ENCODE results near the gene REG3A. TPM values are rescaled to one million over a fixed set of nuclear protein-coding genes. Genes with fewer than 3 reads are reported as not detected.

The REG3A gene
- total and polyA plus RNA-seq, 2 of the 8 experiments (the other 6 are each of a cell fraction or from before 2014, with no cell fraction given) = not detected

DNA sequence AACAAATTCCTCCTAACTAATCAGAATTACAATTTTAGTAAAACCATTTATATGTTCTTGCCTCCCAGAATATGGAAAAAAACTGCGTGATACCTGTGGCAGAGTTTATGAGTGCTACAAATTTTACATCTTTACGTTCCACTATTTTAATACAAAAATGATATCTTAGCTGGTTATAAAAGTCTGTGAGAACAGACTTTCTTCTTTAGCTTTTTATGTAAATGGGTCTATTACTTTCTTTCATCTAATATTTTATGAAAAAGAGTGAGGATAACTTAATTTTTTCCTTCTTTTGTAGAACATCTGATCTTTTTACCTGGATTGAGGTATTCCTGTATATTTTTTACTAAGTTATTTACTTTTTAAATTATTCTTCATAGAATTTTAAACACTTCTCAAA lies 22.1 kb upstream of the REG3A start:
- no peak overlapping the region for H2BK12ac ChIP-seq (ENCODE audit: low read depth, low read length)
- H2BK15ac ChIP-seq (ENCODE audit: low read length) = no peak overlapping the region
- no peak overlapping the region for H2AK5ac ChIP-seq (ENCODE audit: low read depth, low read length)

More for the DNA sequence above, 22.1 kb upstream of the REG3A start:
- TF ChIP-seq NANOG (IDR thresholded peaks at IDR 0.05; ENCODE audit: insufficient read depth, low read depth, low read length, poor library complexity, severe bottlenecking) = no peak
- TF ChIP-seq POU5F1 (IDR thresholded peaks at IDR 0.05; ENCODE audit: low read depth, low read length) = no peak
- no peak for TF ChIP-seq HDAC2 (IDR thresholded peaks at IDR 0.05; ENCODE audit: borderline replicate concordance in 1 of 2, low read depth in 2 of 2, low read length in 2 of 2)
- TF ChIP-seq, protein P1, sequence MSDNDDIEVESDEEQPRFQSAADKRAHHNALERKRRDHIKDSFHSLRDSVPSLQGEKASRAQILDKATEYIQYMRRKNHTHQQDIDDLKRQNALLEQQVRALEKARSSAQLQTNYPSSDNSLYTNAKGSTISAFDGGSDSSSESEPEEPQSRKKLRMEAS (IDR thresholded peaks at IDR 0.05) = no peak
- no peak for TF ChIP-seq SUZ12 (IDR thresholded peaks at IDR 0.05; ENCODE audit: low read length)
- no peak for TF ChIP-seq HDAC6 (IDR thresholded peaks at IDR 0.05; ENCODE audit: low read depth, low read length)
- no peak overlapping the region for H3K4me2 ChIP-seq (ENCODE audit: insufficient read depth in 1 of 2, low read depth in 2 of 2, low read length in 2 of 2)
- H4K8ac ChIP-seq (ENCODE audit: extremely low read depth, insufficient read depth, low read length) = no peak overlapping the region
- no peaks in the 10 kb centered on the region for H3K79me2 ChIP-seq (ENCODE audit: control insufficient read depth in 1 of 2, insufficient read depth in 2 of 2, low read length in 2 of 2)
- 94% methylated on average over 2 of the region's 2 CpGs; no CpG with 5 or more reads in 1 of the 2 experiments for WGBS, 2 experiments (ENCODE audit: extremely low coverage in 1 of 2, insufficient coverage in 1 of 2, insufficient read length in 1 of 2, insufficient replicate concordance in 2 of 2, low coverage in 1 of 2, low lambda C conversion rate in 2 of 2, missing lambda C conversion rate in 1 of 2)
- H3K27me3 ChIP-seq (replicated peaks in 1 of 4; ENCODE audit: control insufficient read depth in 3 of 4, extremely low read depth in 1 of 4, insufficient read depth in 3 of 4, low read length in 3 of 4) = no peaks in the 10 kb centered on the region
- H3K36me3 ChIP-seq (ENCODE audit: control insufficient read depth in 2 of 4, insufficient read depth in 4 of 4, low read length in 3 of 4) = no peaks in the 10 kb centered on the region
- no peaks in the 10 kb centered on the region for H4K20me1 ChIP-seq (replicated peaks in 1 of 2; ENCODE audit: control insufficient read depth in 1 of 2, insufficient read depth in 2 of 2, low read length in 2 of 2)
- no peaks in the 10 kb centered on the region for H3K79me1 ChIP-seq (ENCODE audit: low read depth, low read length)
- FAIRE-seq = no peak
- no peak overlapping the region for H3K9ac ChIP-seq (replicated peaks in 1 of 4; ENCODE audit: extremely low read depth in 1 of 4, low read depth in 3 of 4, low read length in 3 of 4)
- H3K14ac ChIP-seq (ENCODE audit: insufficient read length) = no peak overlapping the region
- H2BK20ac ChIP-seq (ENCODE audit: low read length) = no peak overlapping the region
- no peak for DNase-seq (ENCODE audit: low read depth in 1 of 2, low spot score in 2 of 2)
- H3K9me3 ChIP-seq (ENCODE audit: insufficient read depth in 2 of 2, low read depth in 1 of 2, low read length in 1 of 2) = peaks cover 0 to 5% of the 10 kb centered on the region in 2 experiments; a peak in 1 of 4 replicates
- no peak overlapping the region for H3K56ac ChIP-seq (replicated peaks; ENCODE audit: insufficient read length, low read depth, low read length)
- ChIA-PET CTCF (ENCODE audit: partially characterized antibody) (interaction anchor here (1.1 kb wide), 1 partner anchor 9 kb away, joined by 3 read pairs; no protein-coding TSS in a partner anchor), POLR2A (ENCODE audit: partially characterized antibody) (no interaction called here)
- no peak overlapping the region for H3K18ac ChIP-seq (ENCODE audit: extremely low read depth, low read length)
- no peak overlapping the region for H2BK5ac ChIP-seq (ENCODE audit: low read depth, low read length)
- no peak overlapping the region for H3K23ac ChIP-seq (ENCODE audit: insufficient read length)
- no peak overlapping the region for H2AFZ ChIP-seq (ENCODE audit: low read length)
- no peak overlapping the region for H3K4ac ChIP-seq (replicated peaks; ENCODE audit: insufficient read length, low read depth, low read length)
- H2BK120ac ChIP-seq (replicated peaks; ENCODE audit: low read depth, low read length) = no peak overlapping the region
- no peak overlapping the region for H4K91ac ChIP-seq (replicated peaks; ENCODE audit: insufficient read length, low read length)
- H3K4me1 ChIP-seq (replicated peaks in 1 of 4; ENCODE audit: control insufficient read depth in 3 of 4, insufficient read depth in 4 of 4, low read length in 3 of 4) = no peaks in the 10 kb centered on the region
- H3K4me3 ChIP-seq (ENCODE audit: extremely low read depth in 1 of 4, insufficient read depth in 2 of 4, low read depth in 3 of 4, low read length in 4 of 4) = no peak overlapping the region
- no peaks in the 10 kb centered on the region for H3K23me2 ChIP-seq (ENCODE audit: low read depth, low read length)
- no peak overlapping the region for H4K5ac ChIP-seq (ENCODE audit: insufficient read length, low read depth, low read length)
- H3K27ac ChIP-seq (ENCODE audit: low read depth, low read length) = no peak overlapping the region

Measured in H1 (cell line).